H1 (cell line): Measurements from ENCODE around the gene ASXL1. TPM values are rescaled to one million over a fixed set of nuclear protein-coding genes. Genes with fewer than 3 reads are reported as not detected.
"Not testable (repeated sequence)": the region's sequence is repeated elsewhere in the genome, so short reads cannot be mapped to it uniquely, and the experiment has no call there.

Experiments used
- CTCF ChIA-PET: fragments of 300-600 bp; sonication (Branson Sonifier 250); formaldehyde crosslinking; loops from one replicate; lab custom pipeline; 2021; ENCODE audit not compliant: partially characterized antibody; lab: Charles Lee
- POLR2A ChIA-PET: fragments of 300-600 bp; sonication (Branson Sonifier 250); formaldehyde crosslinking; loops from one replicate; lab custom pipeline; 2021; ENCODE audit warnings: inconsistent platforms; ENCODE audit not compliant: partially characterized antibody; lab: Charles Lee
- DNase-seq, 2 experiments: peaks; one replicate each; pipeline versions ENCODE4 v3.0.0 to v3.0.0-alpha.2; 2010 to 2022; ENCODE audit warnings: low spot score in 2 of 2, low read depth in 1 of 2, mixed read lengths in 1 of 2
- FAIRE-seq: peaks from 2 replicates; lab custom pipeline; 2011; peaks lifted over from hg19 to GRCh38; lab: Jason Lieb, UNC
- H2AFZ ChIP-seq: 2 replicates; pipeline ENCODE4 v1.8.1; 2012; ENCODE audit warnings: low read length, inconsistent platforms
- H2AK5ac ChIP-seq: 2 replicates; pipeline ENCODE4 v1.6.1; 2013; ENCODE audit warnings: low read depth, low read length
- H2BK120ac ChIP-seq: replicated peaks from 2 replicates; pipeline ENCODE3; 2013; ENCODE audit warnings: low read depth, low read length, inconsistent platforms
- H2BK12ac ChIP-seq: 2 replicates; pipeline ENCODE4 v1.6.1; 2013; ENCODE audit warnings: low read depth, low read length
- H2BK15ac ChIP-seq: 2 replicates; pipeline ENCODE4 v1.6.1; 2013; ENCODE audit warnings: low read length
- H2BK20ac ChIP-seq: 2 replicates; pipeline ENCODE4 v1.6.1; 2013; ENCODE audit warnings: low read length
- H2BK5ac ChIP-seq: 2 replicates; pipeline ENCODE4 v1.6.1; 2013; ENCODE audit warnings: low read depth, low read length
- H3K14ac ChIP-seq: 2 replicates; pipeline ENCODE4 v1.6.1; 2013; ENCODE audit warnings: inconsistent platforms; ENCODE audit not compliant: insufficient read length
- H3K18ac ChIP-seq: 2 replicates; pipeline ENCODE4 v1.6.1; 2013; ENCODE audit warnings: low read length; ENCODE audit errors: extremely low read depth
- H3K23ac ChIP-seq: 2 replicates; pipeline ENCODE4 v1.6.1; 2013; ENCODE audit warnings: inconsistent platforms; ENCODE audit not compliant: insufficient read length
- H3K23me2 ChIP-seq: 2 replicates; pipeline ENCODE4 v1.6.1; 2013; ENCODE audit warnings: low read depth, low read length
- H3K27ac ChIP-seq: 2 replicates; pipeline ENCODE4 v1.6.1; 2011; ENCODE audit warnings: low read depth, low read length, inconsistent platforms
- H3K27me3 ChIP-seq, 4 experiments: replicated peaks in 1 of 4; 1 replicate in 1 of 4; 2 replicates in 3 of 4; pipeline versions ENCODE4 v1.6.1 to v1.8.1; 2011 to 2013; ENCODE audit warnings: low read length in 3 of 4, mild to moderate bottlenecking in 3 of 4, inconsistent platforms in 2 of 4, mixed read lengths in 2 of 4, moderate library complexity in 1 of 4; ENCODE audit not compliant: control insufficient read depth in 3 of 4, insufficient read depth in 3 of 4; ENCODE audit errors: extremely low read depth in 1 of 4
- H3K36me3 ChIP-seq, 4 experiments: 2 replicates each; pipeline versions ENCODE4 v1.6.1 to v1.8.1; 2011 to 2013; ENCODE audit warnings: mild to moderate bottlenecking in 4 of 4, low read length in 3 of 4, moderate library complexity in 2 of 4, control low read depth in 1 of 4, inconsistent platforms in 1 of 4; ENCODE audit not compliant: insufficient read depth in 4 of 4, control insufficient read depth in 2 of 4
- H3K4ac ChIP-seq: replicated peaks from 2 replicates; pipeline ENCODE3; 2013; ENCODE audit warnings: low read length, low read depth, mixed read lengths, inconsistent platforms; ENCODE audit not compliant: insufficient read length
- H3K4me1 ChIP-seq, 4 experiments: replicated peaks in 1 of 4; 1 replicate in 1 of 4; 2 replicates in 3 of 4; pipeline versions ENCODE4 v1.6.1 to v1.8.1; 2011 to 2013; ENCODE audit warnings: low read length in 3 of 4, inconsistent platforms in 2 of 4, mixed read lengths in 1 of 4; ENCODE audit not compliant: insufficient read depth in 4 of 4, control insufficient read depth in 3 of 4
- H3K4me2 ChIP-seq, 2 experiments: 2 replicates each; pipeline versions ENCODE4 v1.6.1 to v1.8.1; 2011 to 2013; ENCODE audit warnings: low read depth in 2 of 2, low read length in 2 of 2, control low read depth in 1 of 2, inconsistent platforms in 1 of 2, mild to moderate bottlenecking in 1 of 2; ENCODE audit not compliant: insufficient read depth in 1 of 2
- H3K4me3 ChIP-seq, 4 experiments: fragments of 200-600, 300-600 bp in 1 of 4; sonication (generic), shearing (Covaris generic), sonication (Bioruptor Twin) in 1 of 4; 2 replicates each; pipeline versions ENCODE4 v1.5.1 to v1.8.1; 2011 to 2016; ENCODE audit warnings: low read length in 4 of 4, low read depth in 3 of 4, control low read depth in 2 of 4, inconsistent platforms in 2 of 4, mild to moderate bottlenecking in 2 of 4, mixed read lengths in 1 of 4, moderate library complexity in 1 of 4; ENCODE audit not compliant: insufficient read depth in 2 of 4; ENCODE audit errors: extremely low read depth in 1 of 4
- H3K56ac ChIP-seq: replicated peaks from 2 replicates; pipeline ENCODE3; 2013; ENCODE audit warnings: low read depth, mild to moderate bottlenecking, mixed read lengths, low read length, inconsistent platforms; ENCODE audit not compliant: insufficient read length
- H3K79me1 ChIP-seq: 2 replicates; pipeline ENCODE4 v1.6.1; 2013; ENCODE audit warnings: low read depth, low read length, control low read depth
- H3K79me2 ChIP-seq, 2 experiments: 2 replicates each; pipeline versions ENCODE4 v1.6.1 to v1.8.1; 2012 to 2013; ENCODE audit warnings: low read length in 2 of 2, mild to moderate bottlenecking in 2 of 2, inconsistent platforms in 1 of 2; ENCODE audit not compliant: insufficient read depth in 2 of 2, control insufficient read depth in 1 of 2
- H3K9ac ChIP-seq, 4 experiments: replicated peaks in 1 of 4; 1 replicate in 1 of 4; 2 replicates in 3 of 4; pipeline versions ENCODE4 v1.6.1 to v1.8.1; 2011 to 2013; ENCODE audit warnings: low read depth in 3 of 4, low read length in 3 of 4, control low read depth in 2 of 4, mild to moderate bottlenecking in 2 of 4, moderate library complexity in 2 of 4, inconsistent platforms in 1 of 4; ENCODE audit errors: extremely low read depth in 1 of 4
- H3K9me3 ChIP-seq, 2 experiments: 2 replicates each; pipeline versions ENCODE4 v1.6.1 to v1.8.1; 2012 to 2013; ENCODE audit warnings: mild to moderate bottlenecking in 2 of 2, moderate library complexity in 2 of 2, control low read depth in 1 of 2, inconsistent platforms in 1 of 2, low read depth in 1 of 2, low read length in 1 of 2, mixed read lengths in 1 of 2; ENCODE audit not compliant: insufficient read depth in 2 of 2
- H4K20me1 ChIP-seq, 2 experiments: replicated peaks in 1 of 2; 2 replicates each; pipeline versions ENCODE3 to v1.8.1; 2011 to 2013; ENCODE audit warnings: inconsistent platforms in 2 of 2, low read length in 2 of 2, mild to moderate bottlenecking in 1 of 2; ENCODE audit not compliant: insufficient read depth in 2 of 2, control insufficient read depth in 1 of 2
- H4K5ac ChIP-seq: 2 replicates; pipeline ENCODE4 v1.6.1; 2013; ENCODE audit warnings: low read length, low read depth, mixed read lengths, inconsistent platforms; ENCODE audit not compliant: insufficient read length
- H4K8ac ChIP-seq: 2 replicates; pipeline ENCODE4 v1.8.0; 2013; ENCODE audit warnings: mild to moderate bottlenecking, moderate library complexity, low read length, inconsistent platforms; ENCODE audit not compliant: insufficient read depth; ENCODE audit errors: extremely low read depth
- H4K91ac ChIP-seq: replicated peaks from 2 replicates; pipeline ENCODE3; 2013; ENCODE audit warnings: low read length, mixed read lengths, inconsistent platforms; ENCODE audit not compliant: insufficient read length
- CEBPB ChIP-seq: IDR thresholded peaks from 2 replicates; pipeline ENCODE4 v1.6.1; 2012; ENCODE audit warnings: low read depth, low read length
- WGBS, 2 experiments: shearing (Covaris generic) in 1 of 2; methylation state at CpG; one replicate each; pipeline versions ENCODE4 v1.1.6 to v1.1.7; 2013 to 2015; ENCODE audit warnings: low lambda C conversion rate in 2 of 2, mixed read lengths in 2 of 2, inconsistent platforms in 1 of 2, low coverage in 1 of 2, missing lambda C conversion rate in 1 of 2; ENCODE audit not compliant: insufficient replicate concordance in 2 of 2, insufficient coverage in 1 of 2, insufficient read length in 1 of 2; ENCODE audit errors: extremely low coverage in 1 of 2, missing lambda C conversion rate in 1 of 2; 5-methylcytosine and 5-hydroxymethylcytosine counted together
- polyA plus RNA-seq, 7 experiments: library from polyadenylated mRNA; depleted of rRNA in 3 of 7; stranded (reverse) in 5 of 7; unstranded in 2 of 7; fragments of >200 nt in 5 of 7; fragments of 200-250 nt in 2 of 7; gene quantifications; 1 replicate in 5 of 7; 2 replicates in 1 of 7; 4 replicates in 1 of 7; pipeline versions ENCODE4 v1.2.1 to v1.2.3, GENCODE V29; 2011 to 2013; ENCODE audit warnings: missing spikeins in 2 of 7, mixed read lengths in 2 of 7
- total RNA-seq: library from RNA; stranded (reverse); fragmentation: NEBNext Ultra II Directional; extraction: Animal tissue kit (Norgen Biotek cat#: 25700); gene quantifications from 2 replicates; pipeline ENCODE4 v1.2.1, GENCODE V29; 2021

The ASXL1 gene
- total and polyA plus RNA-seq, 2 of the 8 experiments (the other 6 are each of a cell fraction or from before 2014, with no cell fraction given), result 10.6 to 26.5 TPM

DNA sequence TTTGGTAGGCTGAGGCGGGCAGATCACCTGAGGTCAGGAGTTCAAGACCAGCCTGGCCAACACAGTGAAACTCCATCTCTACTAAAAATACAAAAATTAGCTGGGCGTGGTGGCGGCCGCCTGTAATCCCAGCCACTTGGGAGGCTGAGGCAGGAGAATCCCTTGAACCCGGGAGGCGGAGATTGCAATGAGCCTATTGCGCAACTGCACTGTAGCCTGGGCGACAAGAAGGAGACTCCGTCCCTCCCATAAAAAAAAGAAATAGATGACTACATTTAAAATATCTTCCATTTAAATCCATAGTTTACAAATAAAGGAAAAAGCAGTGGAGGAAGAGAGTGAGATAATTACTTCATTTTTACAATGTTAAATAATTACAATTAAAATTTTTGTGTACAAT lies 21.9 kb downstream of the ASXL1 start:
- H3K79me2 ChIP-seq, H3K4me3 ChIP-seq, H3K4me1 ChIP-seq, FAIRE-seq, CTCF ChIA-PET, H3K4ac ChIP-seq, H3K14ac ChIP-seq, H4K91ac ChIP-seq: not testable (repeated sequence)
- WGBS, 2 experiments, result 92% methylated on average over 9 of the region's 9 CpGs; no CpG with 5 or more reads in 1 of the 2 experiments
- peak; percentile 87 for TF ChIP-seq CEBPB
- TF ChIP-seq, all 59 proteins: peak for 1; not testable (repeated sequence) for 58
- H3K36me3 ChIP-seq, H3K56ac ChIP-seq, H4K8ac ChIP-seq, H2AFZ ChIP-seq, H2BK20ac ChIP-seq, H3K4me2 ChIP-seq, H2AK5ac ChIP-seq, DNase-seq, H3K27ac ChIP-seq, H4K5ac ChIP-seq, POLR2A ChIA-PET, H3K18ac ChIP-seq, H4K20me1 ChIP-seq, H3K79me1 ChIP-seq, H3K27me3 ChIP-seq, H2BK120ac ChIP-seq, H3K9me3 ChIP-seq, H2BK15ac ChIP-seq, H2BK12ac ChIP-seq, H3K23ac ChIP-seq, H2BK5ac ChIP-seq, H3K23me2 ChIP-seq, H3K9ac ChIP-seq: not testable (repeated sequence)
